Esophagus muscularis mucosa (tissue), 4 donors: ENCODE measurements around the gene WSB2. TPM values are rescaled to one million over a fixed set of nuclear protein-coding genes. Genes with fewer than 3 reads are reported as not detected.

Experiments
- DNase-seq: peaks from one replicate; pipeline ENCODE4 v3.0.0-alpha.2; 2017; ENCODE audit errors: extremely low spot score
- H3K27ac ChIP-seq, 4 donors: fragments of 200-600 bp; sonication (generic); replicated peaks in 1 of 4; 1 replicate in 3 of 4; 2 replicates in 1 of 4; pipeline ENCODE4 v1.5.1; 2016 to 2019; ENCODE audit warnings: mild to moderate bottlenecking in 1 of 4
- H3K27me3 ChIP-seq, 4 donors: fragments of 200-600 bp; sonication (generic); one replicate each; pipeline versions ENCODE4 v1.5.1 to v1.6.0; 2016 to 2019
- H3K36me3 ChIP-seq, 4 donors: fragments of 200-600 bp; sonication (generic); one replicate each; pipeline ENCODE4 v1.5.1; 2016 to 2019
- H3K4me1 ChIP-seq, 4 donors: fragments of 200-600 bp; sonication (generic); one replicate each; pipeline ENCODE4 v1.5.1; 2016 to 2019
- H3K4me3 ChIP-seq, 4 donors: fragments of 200-600 bp; sonication (generic); 1 replicate in 2 of 4; 2 replicates in 2 of 4; pipeline ENCODE4 v1.5.1; 2016 to 2019; ENCODE audit warnings: mild to moderate bottlenecking in 4 of 4, moderate library complexity in 1 of 4
- H3K9me3 ChIP-seq, 4 donors: fragments of 200-600 bp; sonication (generic); 1 replicate in 3 of 4; 2 replicates in 1 of 4; pipeline ENCODE4 v1.5.1; 2016 to 2019
- EP300 ChIP-seq: sonication (generic); formaldehyde crosslinking; IDR thresholded peaks from one replicate; pipeline ENCODE4 v1.6.1; 2017; ENCODE audit warnings: antibody characterized with exemption
- POLR2A ChIP-seq: fragments of 450-650 bp; IDR thresholded peaks from one replicate; pipeline ENCODE4 v1.6.1; 2017; ENCODE audit warnings: antibody characterized with exemption, moderate library complexity, mild to moderate bottlenecking, low read depth
- POLR2AphosphoS5 ChIP-seq, 2 donors: sonication (generic); formaldehyde crosslinking; IDR thresholded peaks; one replicate each; pipeline ENCODE4 v1.6.1; 2017; ENCODE audit warnings: antibody characterized with exemption in 2 of 2
- WGBS: methylation state at CpG from one replicate; pipeline ENCODE4 v1.1.5; 2018; 5-methylcytosine and 5-hydroxymethylcytosine counted together
- intact Hi-C: fragments of 100-400 bp; cut with DNase I; formaldehyde crosslinking; loops from one replicate; pipeline ENCODE4 v1.15.1; 2023
- total RNA-seq, 4 donors: library from RNA; depleted of rRNA; stranded (reverse); fragments of >200 nt; gene quantifications; one replicate each; pipeline versions ENCODE4 v1.1.0 to v1.2.1, GENCODE V29; 2016
- TF ChIP-seq, protein P1 (sequence below), 3 experiments: fragments of 200-600 bp in 2 of 3; fragments of 450-650 bp in 1 of 3; sonication (generic) in 2 of 3; IDR thresholded peaks; one replicate each; pipeline ENCODE4 v1.5.1; 2017 to 2019; ENCODE audit warnings: antibody characterized with exemption in 3 of 3, mild to moderate bottlenecking in 2 of 3, moderate library complexity in 1 of 3

Gene WSB2
- 10 to 100 TPM; 68.5 to 87.7 (median 81.7) TPM for total RNA-seq

DNA sequence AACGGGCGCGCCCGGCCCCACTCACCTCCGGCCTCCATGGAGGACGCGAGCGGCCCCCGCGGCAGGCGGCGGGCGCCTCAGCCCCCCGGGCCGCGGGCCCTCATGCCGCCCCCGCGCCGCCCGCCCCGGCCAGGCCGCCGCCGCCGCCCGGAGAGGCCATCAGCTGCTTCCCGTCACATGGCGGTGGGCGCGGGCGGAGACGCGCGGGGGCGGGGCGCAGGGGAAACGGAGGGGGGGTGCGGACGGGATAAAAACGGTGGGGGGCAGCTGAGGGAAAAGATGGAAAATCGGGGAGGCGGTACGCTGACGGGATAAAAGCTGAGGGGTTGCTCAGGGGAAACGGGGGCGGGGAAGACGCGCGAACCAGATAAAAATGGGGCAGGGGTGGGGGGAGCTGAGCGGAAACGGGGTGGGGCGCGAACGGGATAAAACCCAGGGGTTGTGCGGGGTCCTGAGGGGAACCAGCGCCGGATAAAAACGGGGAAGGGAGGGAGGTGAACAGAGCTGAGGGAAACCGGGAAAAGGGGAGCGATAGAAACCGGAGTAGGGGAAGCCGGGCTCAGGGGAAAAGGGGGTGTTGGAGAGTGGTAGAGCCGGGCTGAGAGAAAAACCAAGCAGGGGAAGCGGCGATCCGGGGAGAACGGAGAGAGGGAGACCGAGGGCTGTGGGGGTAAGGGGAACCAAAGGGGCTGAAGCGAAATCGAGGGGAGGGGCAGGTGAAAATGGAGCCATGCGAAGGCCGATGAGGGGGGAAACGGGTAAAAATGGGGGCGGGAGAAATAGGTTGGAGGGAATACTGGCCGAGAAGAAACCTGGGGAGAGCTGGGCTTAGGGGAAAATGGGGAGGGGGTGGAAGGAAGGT lies at the start of gene WSB2:
Gene WSB2 (minus strand): TSS at position 169 of the 862 bp plus-strand sequence. CDS start 131 bp downstream, at position 38.
- H3K27ac ChIP-seq: peak within 1 kb of the TSS; percentile 96 to 97 (median 96)
- H3K27me3 ChIP-seq: no peaks in the 10 kb centered on the region
- TF ChIP-seq POLR2A: no peak
- no peak for TF ChIP-seq EP300
- peak in 1 of 2 donors; percentile 3 for TF ChIP-seq POLR2AphosphoS5 (IDR thresholded peaks at IDR 0.05)
- no peaks in the 10 kb centered on the region for H3K9me3 ChIP-seq
- intact Hi-C loops: loop anchor here (2.0 to 5.0 kb wide), 3 partner anchors 42 to 311 kb away; partner anchors contain the start of genes PEBP1 and TAOK3
- 3% methylated on average over 39 of the region's 76 CpGs for WGBS
- DNase-seq: peak; percentile 94
- peaks cover 22 to 60% (median 44%) of the 10 kb centered on the region in 4 donors for H3K4me1 ChIP-seq
- no peaks in the 10 kb centered on the region for H3K36me3 ChIP-seq
- peak within 1 kb of the TSS; percentile 79 to 87 (median 82) for H3K4me3 ChIP-seq

DNA sequence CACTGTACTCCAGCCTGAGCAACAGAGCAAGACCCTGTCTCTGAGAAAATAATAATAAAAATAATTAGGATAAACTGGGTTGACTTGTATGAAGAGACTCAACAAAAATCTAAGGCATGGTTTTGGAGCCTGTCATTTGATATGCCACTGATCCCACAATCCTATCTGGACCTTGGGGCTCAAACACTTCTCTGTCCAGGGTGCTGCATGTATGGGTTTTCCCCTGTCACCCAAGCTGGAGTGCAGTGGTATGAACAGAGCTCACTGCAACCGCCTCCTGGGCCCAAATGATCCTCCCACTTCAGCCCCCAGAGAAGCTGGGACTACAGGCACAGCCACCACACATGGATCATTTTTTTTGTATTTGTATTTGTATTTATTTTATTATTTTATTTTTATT lies 48.1 kb upstream of the WSB2 start:
- 100% methylated on average over 1 of the region's 1 CpG for WGBS
- no peak for DNase-seq
- Histone ChIP-seq H3K36me3 (no peaks in the 10 kb centered on the region), H3K4me3 (no peak overlapping the region), H3K27me3 (no peaks in the 10 kb centered on the region), H3K4me1 (peaks cover 0 to 7% (median 7%) of the 10 kb centered on the region in 4 donors), H3K27ac (no peak overlapping the region), H3K9me3 (no peaks in the 10 kb centered on the region)
- intact Hi-C loops: no loop called here
- no peak for TF ChIP-seq EP300

DNA sequence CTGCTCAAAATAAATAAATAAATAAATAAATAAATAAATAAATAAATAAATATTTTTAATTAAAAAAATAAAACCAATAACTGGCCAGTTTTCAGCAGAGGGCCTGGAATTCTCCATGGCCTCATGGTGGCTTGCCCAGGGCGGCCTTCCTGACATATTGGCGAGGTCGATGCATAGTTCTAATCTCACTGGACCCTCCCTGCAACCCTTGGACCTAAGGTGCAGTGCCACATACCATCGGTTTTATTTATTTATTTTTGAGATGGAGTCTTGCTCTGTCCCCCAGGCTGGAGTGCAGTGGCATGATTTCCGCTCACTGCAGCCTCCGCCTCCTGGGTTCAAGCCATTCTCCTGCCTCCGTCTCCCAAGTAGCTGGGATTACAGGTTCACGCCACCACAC lies 46.7 kb upstream of the WSB2 start:
- no peaks in the 10 kb centered on the region for H3K27me3 ChIP-seq
- peaks cover 2 to 15% (median 13%) of the 10 kb centered on the region in 4 donors for H3K4me1 ChIP-seq
- H3K4me3 ChIP-seq: no peak overlapping the region
- no peak for TF ChIP-seq POLR2A
- no peak for TF ChIP-seq POLR2AphosphoS5 (IDR thresholded peaks at IDR 0.05)
- TF ChIP-seq, protein P1, sequence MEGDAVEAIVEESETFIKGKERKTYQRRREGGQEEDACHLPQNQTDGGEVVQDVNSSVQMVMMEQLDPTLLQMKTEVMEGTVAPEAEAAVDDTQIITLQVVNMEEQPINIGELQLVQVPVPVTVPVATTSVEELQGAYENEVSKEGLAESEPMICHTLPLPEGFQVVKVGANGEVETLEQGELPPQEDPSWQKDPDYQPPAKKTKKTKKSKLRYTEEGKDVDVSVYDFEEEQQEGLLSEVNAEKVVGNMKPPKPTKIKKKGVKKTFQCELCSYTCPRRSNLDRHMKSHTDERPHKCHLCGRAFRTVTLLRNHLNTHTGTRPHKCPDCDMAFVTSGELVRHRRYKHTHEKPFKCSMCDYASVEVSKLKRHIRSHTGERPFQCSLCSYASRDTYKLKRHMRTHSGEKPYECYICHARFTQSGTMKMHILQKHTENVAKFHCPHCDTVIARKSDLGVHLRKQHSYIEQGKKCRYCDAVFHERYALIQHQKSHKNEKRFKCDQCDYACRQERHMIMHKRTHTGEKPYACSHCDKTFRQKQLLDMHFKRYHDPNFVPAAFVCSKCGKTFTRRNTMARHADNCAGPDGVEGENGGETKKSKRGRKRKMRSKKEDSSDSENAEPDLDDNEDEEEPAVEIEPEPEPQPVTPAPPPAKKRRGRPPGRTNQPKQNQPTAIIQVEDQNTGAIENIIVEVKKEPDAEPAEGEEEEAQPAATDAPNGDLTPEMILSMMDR (IDR thresholded peaks at IDR 0.05): no peak
- no peak for TF ChIP-seq EP300
- intact Hi-C loops: no loop called here
- 94% methylated on average over 8 of the region's 8 CpGs for WGBS
- H3K36me3 ChIP-seq: no peaks in the 10 kb centered on the region
- no peaks in the 10 kb centered on the region for H3K9me3 ChIP-seq
- no peak for DNase-seq
- H3K27ac ChIP-seq: no peak overlapping the region

DNA sequence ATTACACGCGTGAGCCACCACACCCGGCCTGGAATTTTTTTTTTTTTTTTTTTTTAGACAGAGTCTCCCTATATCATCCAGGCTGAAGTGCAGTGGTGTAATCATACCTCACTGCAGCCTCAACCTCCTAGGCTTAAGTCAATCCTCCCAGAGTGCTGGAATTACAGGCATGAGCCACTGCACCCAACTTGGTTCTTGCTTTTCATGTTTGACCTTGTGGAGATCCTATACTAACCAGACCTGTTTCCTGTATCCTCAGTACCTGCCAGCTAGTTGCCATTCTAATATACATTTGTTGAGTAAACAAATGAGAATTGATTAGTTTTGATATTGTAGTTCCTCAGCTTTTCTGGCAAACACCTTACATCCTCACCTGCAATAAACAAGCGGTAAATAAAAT lies 46.0 kb upstream of the WSB2 start:
- WGBS: 89% methylated on average over 4 of the region's 4 CpGs
- H3K27ac ChIP-seq: no peak overlapping the region
- intact Hi-C loops: no loop called here
- no peaks in the 10 kb centered on the region for H3K9me3 ChIP-seq
- DNase-seq: no peak
- peaks cover 9 to 22% (median 17%) of the 10 kb centered on the region in 4 donors for H3K4me1 ChIP-seq
- H3K27me3 ChIP-seq: no peaks in the 10 kb centered on the region
- no peak overlapping the region for H3K4me3 ChIP-seq
- no peak for TF ChIP-seq EP300
- TF ChIP-seq POLR2AphosphoS5 (IDR thresholded peaks at IDR 0.05): no peak
- TF ChIP-seq POLR2A: no peak
- TF ChIP-seq, protein P1 (IDR thresholded peaks at IDR 0.05): no peak
- H3K36me3 ChIP-seq: no peaks in the 10 kb centered on the region

DNA sequence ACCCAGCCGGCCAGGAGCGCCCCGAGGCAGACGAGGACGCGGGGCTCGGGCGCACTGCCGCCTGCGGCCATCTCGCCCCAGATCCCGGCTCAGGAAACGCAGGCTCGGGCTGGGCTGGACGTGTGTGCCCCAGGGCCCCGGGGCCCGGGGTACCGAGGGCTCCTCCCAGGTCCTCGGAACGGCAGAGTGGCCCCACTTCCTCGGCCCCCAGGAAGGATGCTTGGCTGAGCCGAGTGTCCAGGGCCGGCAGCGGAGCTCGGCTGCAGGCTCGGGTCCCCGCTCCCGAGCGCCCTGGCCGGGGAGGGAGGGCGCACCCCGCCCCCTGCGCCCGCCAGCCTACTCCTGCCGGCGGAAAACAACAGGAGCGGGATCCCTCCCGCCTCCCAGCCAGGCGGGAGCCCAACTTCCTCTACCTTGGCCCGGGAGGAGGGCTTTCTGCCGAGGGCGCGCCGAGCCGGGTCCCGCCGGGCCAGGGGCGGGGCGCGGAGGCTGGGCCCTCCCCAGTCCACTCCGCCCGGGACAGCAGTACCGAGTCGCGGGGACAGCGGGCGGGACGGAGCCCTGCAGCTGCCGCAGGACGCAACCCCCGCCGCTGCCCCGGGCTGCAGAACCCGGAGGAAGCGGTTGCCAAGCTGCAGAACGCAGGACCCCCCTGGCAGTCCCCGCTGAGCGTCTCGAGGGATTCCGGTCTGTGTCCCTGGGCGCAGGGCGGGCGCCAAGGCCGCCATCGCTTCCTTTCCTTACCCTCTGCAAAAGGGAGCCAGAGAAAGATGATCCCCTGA lies 42.8 kb upstream of the WSB2 start, which contains the start of gene VSIG10:
Gene VSIG10 (minus strand): TSS at position 411 of the 782 bp plus-strand sequence. CDS start 340 bp downstream, at position 71.
- intact Hi-C loops: loop anchor here (2.0 kb wide), 1 partner anchor 43 kb away; the partner anchor contains the start of gene WSB2
- WGBS: 0% methylated on average over 33 of the region's 75 CpGs
- peaks cover 11 to 23% (median 17%) of the 10 kb centered on the region in 4 donors for H3K4me1 ChIP-seq
- H3K27ac ChIP-seq: peak within 1 kb of the TSS; percentile 78 to 87 (median 80)
- H3K9me3 ChIP-seq: no peaks in the 10 kb centered on the region
- H3K36me3 ChIP-seq: no peaks in the 10 kb centered on the region
- H3K4me3 ChIP-seq: peak within 1 kb of the TSS; percentile 71 to 93 (median 85)
- no peaks in the 10 kb centered on the region for H3K27me3 ChIP-seq
- no peak for TF ChIP-seq POLR2A
- TF ChIP-seq, protein P1 (IDR thresholded peaks at IDR 0.05): peak in 1 of 3 experiments; percentile 10
- TF ChIP-seq POLR2AphosphoS5 (IDR thresholded peaks at IDR 0.05): peak; percentile 62 to 80
- no peak for TF ChIP-seq EP300
- DNase-seq: no peak
